ENCODE data around the gene RETN. TPM values are rescaled to one million over a fixed set of nuclear protein-coding genes. Genes with fewer than 3 reads are reported as not detected.

RETN gene
- total RNA-seq, 1 donor from 2014 or later = not detected

DNA sequence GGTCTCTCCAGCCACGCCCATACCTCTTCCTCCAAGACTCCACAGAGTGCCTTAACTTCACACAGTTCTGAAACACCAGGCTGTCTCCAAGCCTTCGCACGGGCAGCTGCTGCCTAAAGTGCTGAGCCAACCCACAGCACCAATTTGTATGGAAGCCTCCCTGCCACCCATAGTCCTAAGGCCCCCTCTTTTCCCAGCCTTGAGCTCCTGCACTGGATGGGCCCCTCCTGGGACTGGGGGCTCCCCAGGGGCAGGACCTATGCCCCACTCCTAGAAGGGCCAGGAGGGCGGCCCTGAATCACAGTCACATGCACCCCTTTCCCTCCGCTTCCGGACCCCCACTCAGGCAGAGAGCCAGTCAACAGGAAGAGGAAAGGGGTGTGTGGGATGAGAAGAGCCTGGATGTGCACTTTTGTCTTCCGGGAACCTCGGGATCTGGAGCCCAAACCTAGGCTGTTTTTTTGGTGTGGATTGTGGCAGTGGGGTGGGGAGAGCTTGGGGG lies 38.2 kb downstream of the RETN start:
- DNase-seq (ENCODE audit: low read depth) = no peak
- Histone ChIP-seq H3K4me3 (ENCODE audit: low read depth, low read length) (no peak overlapping the region), H3K27me3 (ENCODE audit: control insufficient read depth, insufficient read depth, low read length) (no peaks in the 10 kb centered on the region), H3K36me3 (ENCODE audit: control insufficient read depth, insufficient read depth, low read length) (no peaks in the 10 kb centered on the region)
- TF ChIP-seq, protein P1, sequence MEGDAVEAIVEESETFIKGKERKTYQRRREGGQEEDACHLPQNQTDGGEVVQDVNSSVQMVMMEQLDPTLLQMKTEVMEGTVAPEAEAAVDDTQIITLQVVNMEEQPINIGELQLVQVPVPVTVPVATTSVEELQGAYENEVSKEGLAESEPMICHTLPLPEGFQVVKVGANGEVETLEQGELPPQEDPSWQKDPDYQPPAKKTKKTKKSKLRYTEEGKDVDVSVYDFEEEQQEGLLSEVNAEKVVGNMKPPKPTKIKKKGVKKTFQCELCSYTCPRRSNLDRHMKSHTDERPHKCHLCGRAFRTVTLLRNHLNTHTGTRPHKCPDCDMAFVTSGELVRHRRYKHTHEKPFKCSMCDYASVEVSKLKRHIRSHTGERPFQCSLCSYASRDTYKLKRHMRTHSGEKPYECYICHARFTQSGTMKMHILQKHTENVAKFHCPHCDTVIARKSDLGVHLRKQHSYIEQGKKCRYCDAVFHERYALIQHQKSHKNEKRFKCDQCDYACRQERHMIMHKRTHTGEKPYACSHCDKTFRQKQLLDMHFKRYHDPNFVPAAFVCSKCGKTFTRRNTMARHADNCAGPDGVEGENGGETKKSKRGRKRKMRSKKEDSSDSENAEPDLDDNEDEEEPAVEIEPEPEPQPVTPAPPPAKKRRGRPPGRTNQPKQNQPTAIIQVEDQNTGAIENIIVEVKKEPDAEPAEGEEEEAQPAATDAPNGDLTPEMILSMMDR (IDR thresholded peaks at IDR 0.05; ENCODE audit: insufficient read depth, low read length, severe bottlenecking) = no peak
- FAIRE-seq = no peak

DNA sequence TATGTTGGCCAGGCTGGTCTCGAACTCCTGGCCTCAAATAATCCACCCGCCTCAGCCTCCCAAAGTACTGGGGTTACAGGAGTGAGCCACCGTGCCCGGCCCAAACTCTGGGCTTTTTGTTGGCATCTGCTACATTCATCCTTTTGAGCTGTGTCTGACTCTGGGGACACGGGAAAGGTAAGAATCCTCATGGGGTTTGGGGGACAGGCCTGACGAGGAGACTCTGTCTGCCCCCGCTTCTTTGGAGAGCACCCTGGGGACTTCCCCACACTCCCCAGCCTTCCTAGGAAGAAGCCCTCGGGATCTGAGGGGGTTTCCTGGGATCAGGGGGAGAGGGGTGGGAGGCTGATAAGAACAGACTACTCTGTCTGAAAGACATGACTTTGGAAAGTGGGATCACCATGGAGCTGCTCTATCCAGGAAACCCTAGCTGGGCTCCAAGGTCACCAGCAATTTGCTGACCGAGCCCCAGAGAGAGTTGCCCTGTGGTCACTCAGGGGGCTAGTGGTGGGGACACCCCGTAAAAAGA lies 41.1 kb downstream of the RETN start:
- DNase-seq (ENCODE audit: low read depth) (no peak), FAIRE-seq (no peak)
- H3K4me3 ChIP-seq (ENCODE audit: low read depth, low read length) = no peak overlapping the region
- no peaks in the 10 kb centered on the region for H3K36me3 ChIP-seq (ENCODE audit: control insufficient read depth, insufficient read depth, low read length)
- no peaks in the 10 kb centered on the region for H3K27me3 ChIP-seq (ENCODE audit: control insufficient read depth, insufficient read depth, low read length)
- TF ChIP-seq, protein P1 (IDR thresholded peaks at IDR 0.05; ENCODE audit: insufficient read depth, low read length, severe bottlenecking) = no peak

DNA sequence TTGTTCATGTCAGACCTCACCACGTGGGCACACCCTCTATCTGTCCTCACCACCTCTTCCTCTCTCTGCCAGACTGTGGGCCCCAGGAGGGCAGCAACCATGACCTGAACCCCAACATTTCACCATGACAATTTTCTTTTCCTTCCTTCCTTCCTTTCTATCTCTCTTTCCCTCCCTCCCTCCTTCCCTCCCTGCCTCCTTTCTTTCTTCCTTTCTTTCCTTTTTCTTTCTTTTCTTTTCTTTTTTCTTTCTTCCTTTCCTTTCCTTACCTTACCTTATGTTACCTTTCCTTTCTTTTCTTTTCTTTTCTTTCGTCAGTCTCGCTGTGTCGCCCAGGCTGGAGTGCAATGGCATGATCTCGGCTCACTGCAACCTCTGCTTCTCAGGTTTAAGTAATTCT lies 41.8 kb downstream of the RETN start:
- H3K27me3 ChIP-seq (ENCODE audit: control insufficient read depth, insufficient read depth, low read length) = no peaks in the 10 kb centered on the region
- no peak for FAIRE-seq
- DNase-seq (ENCODE audit: low read depth) = no peak
- H3K4me3 ChIP-seq (ENCODE audit: low read depth, low read length) = no peak overlapping the region
- no peaks in the 10 kb centered on the region for H3K36me3 ChIP-seq (ENCODE audit: control insufficient read depth, insufficient read depth, low read length)
- TF ChIP-seq, protein P1 (IDR thresholded peaks at IDR 0.05; ENCODE audit: insufficient read depth, low read length, severe bottlenecking) = no peak

DNA sequence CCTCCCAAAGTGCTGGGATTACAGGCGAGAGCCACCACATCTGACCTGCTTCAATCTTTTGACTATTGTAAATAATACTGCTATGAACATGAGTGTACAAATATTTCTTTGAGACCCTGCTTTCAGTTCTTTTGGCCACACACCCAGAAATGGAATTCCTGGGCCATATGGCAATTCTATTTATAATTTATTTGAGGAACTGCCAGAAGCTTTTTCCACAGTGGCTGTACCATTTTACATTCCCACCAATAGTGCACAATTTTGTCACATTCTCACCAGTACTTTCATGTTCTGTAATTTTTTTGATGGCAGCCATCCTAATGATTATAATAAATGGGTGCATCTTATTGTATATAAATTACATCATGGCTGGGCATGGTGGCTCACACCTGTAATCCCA lies 46.8 kb downstream of the RETN start:
- H3K4me3 ChIP-seq (ENCODE audit: low read depth, low read length) = no peak overlapping the region
- no peaks in the 10 kb centered on the region for H3K27me3 ChIP-seq (ENCODE audit: control insufficient read depth, insufficient read depth, low read length)
- TF ChIP-seq, protein P1 (IDR thresholded peaks at IDR 0.05; ENCODE audit: insufficient read depth, low read length, severe bottlenecking) = no peak
- no peaks in the 10 kb centered on the region for H3K36me3 ChIP-seq (ENCODE audit: control insufficient read depth, insufficient read depth, low read length)
- no peak for FAIRE-seq
- no peak for DNase-seq (ENCODE audit: low read depth)

DNA sequence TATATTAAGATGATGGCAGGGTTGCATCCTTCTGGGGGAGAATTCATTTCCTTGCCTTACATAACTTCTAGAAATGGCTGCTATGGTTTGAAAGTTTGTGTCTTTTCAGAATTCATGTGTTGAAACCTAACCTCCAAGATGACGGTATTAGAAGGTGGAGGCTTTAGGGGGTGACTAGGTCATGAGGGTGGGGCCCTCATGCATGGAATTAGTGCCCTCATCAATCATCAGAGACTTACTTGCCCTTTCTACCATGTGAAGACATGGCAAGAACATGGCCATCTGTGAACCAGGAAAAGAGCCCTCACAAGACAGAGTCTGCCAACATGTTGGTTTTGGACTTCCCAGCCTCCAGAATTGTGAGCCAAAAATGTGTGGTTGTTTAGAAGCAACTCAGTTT lies 47.9 kb downstream of the RETN start:
- DNase-seq (ENCODE audit: low read depth) = no peak
- Histone ChIP-seq H3K4me3 (ENCODE audit: low read depth, low read length) (no peak overlapping the region), H3K27me3 (ENCODE audit: control insufficient read depth, insufficient read depth, low read length) (no peaks in the 10 kb centered on the region), H3K36me3 (ENCODE audit: control insufficient read depth, insufficient read depth, low read length) (no peaks in the 10 kb centered on the region)
- TF ChIP-seq, protein P1 (IDR thresholded peaks at IDR 0.05; ENCODE audit: insufficient read depth, low read length, severe bottlenecking) = no peak
- no peak for FAIRE-seq

DNA sequence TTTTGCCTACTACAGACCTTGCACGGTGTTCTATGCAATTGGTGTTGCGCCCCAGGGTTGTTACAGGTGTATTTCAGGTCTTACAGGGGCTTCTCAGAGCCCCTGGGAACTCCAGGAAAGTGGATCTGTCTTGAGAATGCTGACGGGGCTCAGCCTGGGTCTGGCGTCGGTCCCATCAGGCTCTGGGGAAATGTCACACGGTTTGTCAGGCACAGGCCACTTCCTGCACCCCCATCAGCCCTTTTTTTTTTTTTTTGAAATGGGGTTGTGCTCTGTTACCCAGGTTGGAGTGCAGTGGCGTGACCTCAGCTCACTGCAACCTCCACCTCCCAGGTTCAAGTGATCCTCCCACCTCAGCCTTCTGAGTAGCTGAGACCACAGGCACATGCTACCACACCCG lies 49.8 kb downstream of the RETN start:
- TF ChIP-seq, protein P1 (IDR thresholded peaks at IDR 0.05; ENCODE audit: insufficient read depth, low read length, severe bottlenecking) = no peak
- DNase-seq (ENCODE audit: low read depth) = no peak
- no peak for FAIRE-seq

More for the DNA sequence above, 49.8 kb downstream of the RETN start:
- Histone ChIP-seq H3K36me3 (ENCODE audit: control insufficient read depth, insufficient read depth, low read length) (no peaks in the 10 kb centered on the region), H3K27me3 (ENCODE audit: control insufficient read depth, insufficient read depth, low read length) (no peaks in the 10 kb centered on the region), H3K4me3 (ENCODE audit: low read depth, low read length) (no peak overlapping the region)

Measured in bronchial epithelial cell (primary cell).